HG03135 (cell line): Measurements from ENCODE around the gene SMAD5.

Experiments used
- ATAC-seq: cut with Tn5 transposase; IDR thresholded peaks from one replicate; pipeline ENCODE4 v1.9.1; 2021; ENCODE audit warnings: mild to moderate bottlenecking, moderate library complexity; ENCODE audit not compliant: unreplicated experiment

SMAD5 gene

DNA sequence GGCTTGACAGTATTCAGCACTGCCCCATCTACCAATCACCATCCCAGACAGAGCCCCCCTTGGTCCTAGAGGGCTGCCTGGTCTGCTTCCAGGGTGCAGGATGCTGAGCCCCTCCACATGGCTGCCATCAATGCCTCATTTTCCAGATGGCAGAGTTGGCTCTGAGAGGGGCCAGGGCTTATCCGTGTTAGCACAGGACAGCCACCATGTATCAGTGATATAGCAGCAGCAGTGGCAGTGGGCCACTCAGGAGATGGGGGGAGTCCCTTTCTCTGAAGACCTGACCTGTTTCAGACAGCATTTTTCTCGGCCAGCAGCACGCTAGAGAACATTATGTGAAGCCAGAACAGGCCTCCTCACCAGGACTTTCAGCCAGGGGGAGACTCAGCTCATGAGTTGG lies 61.9 kb downstream of the SMAD5 start:
- no peak for ATAC-seq

DNA sequence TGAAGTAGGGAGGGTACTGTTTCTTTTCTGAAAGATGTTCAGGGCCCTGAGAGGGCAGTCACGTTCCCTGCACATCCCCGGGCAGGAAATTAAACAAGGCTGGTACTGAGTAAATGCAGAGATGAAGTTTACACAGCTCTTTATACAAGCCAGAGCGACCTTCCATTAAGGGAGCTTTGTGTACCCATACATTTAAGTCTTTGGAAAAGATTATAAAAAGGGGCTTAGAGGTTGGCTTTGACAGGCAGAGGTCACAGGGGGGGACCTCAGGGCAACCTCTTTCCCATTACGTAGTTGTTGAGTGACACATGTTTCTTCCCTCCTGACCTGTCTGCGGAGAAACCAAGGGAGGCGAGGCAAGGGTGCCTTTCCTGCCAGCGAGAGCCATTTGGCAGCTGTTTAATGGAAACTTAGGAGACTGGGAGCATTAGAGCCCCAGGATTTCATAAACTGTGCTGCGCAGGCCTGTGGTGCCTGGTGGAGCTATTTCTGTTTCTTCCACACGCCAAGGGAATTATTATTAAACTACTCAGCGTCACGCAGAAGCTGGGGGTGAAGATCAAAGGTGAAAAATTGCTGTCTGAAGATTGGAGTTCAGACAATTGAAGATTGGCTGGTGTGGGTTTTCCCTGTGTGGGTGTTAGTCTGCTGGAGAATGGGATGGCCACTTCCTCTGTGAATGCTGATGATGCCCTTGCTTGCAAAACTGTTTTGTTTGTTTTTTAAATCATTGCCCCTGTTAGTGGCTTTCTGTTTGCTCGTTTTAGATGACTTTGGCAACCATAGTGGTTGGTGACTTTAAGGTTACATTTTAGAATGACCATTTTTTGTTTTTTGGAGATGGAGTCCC lies 63.6 kb downstream of the SMAD5 start:
- no peak for ATAC-seq

DNA sequence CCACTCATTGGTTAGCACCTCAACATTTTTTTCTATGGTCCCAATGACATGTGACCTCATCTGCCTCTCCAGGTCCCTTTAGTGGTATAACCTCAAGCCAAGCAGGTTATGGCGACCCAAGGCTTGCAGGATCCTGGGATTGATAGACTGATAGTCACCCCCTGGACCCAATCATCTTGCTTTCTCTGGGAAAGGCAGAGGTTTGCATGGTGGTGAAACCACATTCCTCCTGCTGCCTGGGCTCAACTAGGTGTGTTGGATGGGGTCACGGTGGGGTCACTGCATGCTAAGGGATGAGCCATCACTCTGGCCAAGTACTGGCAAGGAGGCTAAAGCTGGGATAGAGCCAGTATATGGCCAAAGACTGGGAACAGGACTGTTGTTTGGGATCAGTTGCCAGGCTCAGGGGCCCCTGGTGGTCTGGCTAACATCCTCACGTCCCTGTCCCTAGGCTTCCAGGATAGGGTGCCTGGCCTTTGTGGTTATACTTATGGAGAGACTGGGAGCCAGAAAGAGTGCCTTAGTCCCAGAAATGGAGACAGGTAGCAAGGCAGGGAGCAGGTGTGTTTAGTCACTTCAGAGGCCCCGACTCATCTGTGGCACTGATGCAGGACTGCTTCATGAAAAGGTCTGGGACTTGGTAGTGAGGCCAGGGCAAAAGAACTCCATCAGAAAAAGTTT lies 65.0 kb downstream of the SMAD5 start:
- ATAC-seq, result no peak

DNA sequence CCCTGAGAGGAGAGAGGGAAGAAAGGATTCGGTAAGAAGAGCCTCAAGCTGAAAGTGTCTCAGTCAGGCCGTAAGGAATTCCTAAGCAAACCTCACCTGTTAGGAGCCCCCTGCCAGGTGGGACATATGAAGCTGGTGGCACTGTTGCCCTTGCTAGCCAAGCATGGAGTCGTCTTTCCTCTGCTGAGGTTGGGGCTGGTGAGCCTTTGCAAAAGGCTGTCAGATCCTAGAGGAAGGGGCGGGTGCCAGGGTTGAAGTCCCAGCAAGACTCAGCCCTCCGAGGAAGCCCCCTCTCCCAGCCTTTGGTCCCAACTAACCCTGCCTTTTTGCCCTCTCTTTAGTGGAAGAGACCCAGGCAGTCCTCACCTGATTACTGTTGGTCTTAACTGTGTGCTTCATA lies 65.8 kb downstream of the SMAD5 start:
- ATAC-seq, result no peak

DNA sequence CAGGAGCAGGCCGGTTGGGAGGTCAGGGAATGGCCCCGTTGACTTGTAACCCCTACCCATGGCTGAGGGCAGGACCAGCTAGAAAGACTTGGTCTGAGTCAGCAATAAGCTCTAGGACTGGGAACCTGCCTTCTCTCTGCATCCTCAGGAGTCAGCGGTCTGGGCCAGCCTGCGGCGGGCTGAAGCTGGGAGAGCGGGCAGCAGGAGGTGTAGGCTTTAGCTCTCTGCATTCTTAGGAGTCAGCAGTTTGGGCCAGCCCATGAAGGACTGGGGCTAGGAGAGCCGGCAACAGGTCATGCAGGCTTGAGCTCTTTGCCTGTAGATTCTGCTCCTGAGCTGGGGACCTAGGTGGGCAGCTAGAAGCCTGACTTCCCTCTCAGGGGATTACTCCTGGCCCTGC lies 66.8 kb downstream of the SMAD5 start:
- ATAC-seq, result no peak

DNA sequence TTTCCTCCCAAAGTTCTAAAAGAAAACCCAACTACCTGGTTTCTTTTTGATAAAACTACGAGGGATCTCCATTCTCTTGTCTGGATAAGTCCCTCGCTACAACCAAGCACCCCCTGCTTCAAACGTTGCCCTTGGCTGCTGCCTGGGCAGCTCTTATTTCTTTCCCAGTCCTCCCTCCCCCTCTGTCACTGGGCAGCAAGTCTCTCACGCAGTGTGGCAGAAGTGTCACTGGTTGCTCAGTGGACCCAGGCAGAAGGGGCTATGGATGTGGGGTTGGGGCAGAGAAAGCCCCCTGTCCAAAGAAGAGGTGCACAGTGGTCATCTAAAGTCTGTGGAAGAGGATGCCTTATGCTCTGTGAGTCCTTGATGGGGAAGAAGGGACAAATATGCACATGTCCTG lies 67.5 kb downstream of the SMAD5 start:
- ATAC-seq, result no peak

DNA sequence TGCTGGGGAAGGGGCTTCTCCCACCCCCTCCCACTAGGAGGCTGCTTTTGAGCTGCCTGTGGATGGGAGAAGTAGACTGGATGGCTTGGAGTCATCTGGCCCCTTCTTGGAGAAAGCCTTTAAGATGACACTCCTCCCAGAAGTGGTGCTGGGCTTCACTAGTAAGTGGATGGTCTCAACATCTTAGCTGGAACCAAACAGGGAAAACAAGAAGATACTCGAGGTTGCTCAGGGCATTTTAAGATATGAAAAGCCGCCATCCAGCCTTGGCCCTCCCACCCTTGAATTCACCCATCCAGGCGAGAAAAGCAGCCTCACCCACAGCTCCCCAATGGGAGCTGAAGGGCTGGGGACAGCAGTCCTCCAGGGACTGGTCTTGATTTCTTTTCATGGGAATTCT lies 68.1 kb downstream of the SMAD5 start:
- ATAC-seq, result no peak

DNA sequence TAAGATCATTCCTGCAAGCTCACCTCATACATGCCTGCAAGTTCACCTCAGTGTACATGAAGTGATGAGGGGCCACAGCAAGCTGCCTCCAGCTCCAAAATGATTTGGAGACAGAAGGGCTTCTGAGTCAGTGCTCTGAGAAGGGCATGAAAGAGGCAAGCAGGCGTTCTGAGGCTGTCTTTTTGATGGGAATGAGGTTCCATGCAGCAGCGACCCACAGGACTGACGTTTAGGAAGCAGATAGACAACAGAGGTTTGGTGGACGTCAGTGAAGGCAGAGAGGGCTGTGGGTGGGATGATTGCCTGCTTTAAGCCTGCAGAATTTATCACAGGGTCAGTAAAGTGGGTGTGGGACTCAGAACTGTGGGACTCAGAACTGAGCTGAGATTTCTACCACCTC lies 69.2 kb downstream of the SMAD5 start:
- ATAC-seq, result no peak

DNA sequence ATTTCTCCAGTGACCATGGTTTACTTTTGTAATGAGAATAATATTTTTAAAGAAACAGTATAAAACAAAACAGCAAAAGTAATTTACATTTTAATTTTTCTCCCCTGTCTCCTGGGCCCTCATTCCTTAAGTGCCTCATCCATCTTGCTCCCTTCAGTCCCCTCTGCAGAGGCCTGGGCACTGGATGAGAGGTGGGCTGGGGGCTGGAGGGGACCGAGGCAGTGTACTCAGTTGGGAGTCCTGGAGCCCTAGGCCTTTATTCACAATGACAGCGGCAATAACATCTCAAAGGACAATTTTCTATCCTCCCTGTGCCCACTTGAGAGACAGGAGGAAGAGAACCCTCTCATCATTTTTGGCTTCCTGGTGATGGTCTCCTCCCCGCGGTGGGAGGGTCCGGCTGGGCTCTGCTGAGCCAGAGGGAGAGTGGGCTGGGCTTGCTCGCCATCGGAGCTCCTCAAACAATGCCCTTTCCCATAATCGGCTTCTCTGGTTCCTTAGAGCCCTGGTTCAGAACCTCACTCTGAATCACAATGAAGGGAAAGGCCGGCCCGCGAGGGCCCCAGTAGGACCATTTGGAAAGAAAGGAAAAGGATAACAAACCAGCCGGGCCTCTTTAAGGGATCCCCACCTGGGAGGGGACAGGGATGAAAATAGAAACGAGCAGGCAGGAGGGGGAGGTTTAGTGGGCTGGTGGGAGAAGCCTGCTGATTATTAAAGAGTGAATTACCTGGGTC lies 70.0 kb downstream of the SMAD5 start:
- ATAC-seq, result no peak

DNA sequence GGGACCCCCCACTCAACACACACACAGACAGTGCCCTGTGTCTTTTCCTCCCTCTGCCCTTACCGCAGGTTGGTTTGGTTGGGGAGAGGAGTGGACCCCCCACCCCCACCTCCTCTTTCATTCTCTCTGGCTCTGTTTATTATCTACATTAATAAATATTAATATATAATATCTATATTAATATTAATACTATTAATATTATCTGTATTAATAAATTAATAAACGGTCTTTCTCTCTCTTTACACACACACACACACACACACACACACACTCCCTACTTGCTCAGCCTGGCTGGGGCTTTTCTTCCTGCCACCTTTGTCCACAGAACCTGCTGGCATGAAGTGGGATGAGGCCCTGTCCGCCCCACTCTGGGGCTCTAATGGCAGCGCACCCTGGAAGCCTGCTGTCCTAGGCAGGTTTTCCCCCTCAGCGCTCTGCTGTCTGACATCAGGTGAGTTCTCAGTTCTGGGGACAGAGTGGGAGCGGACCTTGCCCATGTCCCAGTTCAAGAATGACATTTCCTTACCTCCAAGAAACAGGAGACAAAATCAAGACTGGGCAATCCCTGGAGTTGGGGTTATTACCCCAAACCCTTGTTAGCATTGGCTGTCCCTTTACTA lies 70.8 kb downstream of the SMAD5 start:
- ATAC-seq, result no peak

DNA sequence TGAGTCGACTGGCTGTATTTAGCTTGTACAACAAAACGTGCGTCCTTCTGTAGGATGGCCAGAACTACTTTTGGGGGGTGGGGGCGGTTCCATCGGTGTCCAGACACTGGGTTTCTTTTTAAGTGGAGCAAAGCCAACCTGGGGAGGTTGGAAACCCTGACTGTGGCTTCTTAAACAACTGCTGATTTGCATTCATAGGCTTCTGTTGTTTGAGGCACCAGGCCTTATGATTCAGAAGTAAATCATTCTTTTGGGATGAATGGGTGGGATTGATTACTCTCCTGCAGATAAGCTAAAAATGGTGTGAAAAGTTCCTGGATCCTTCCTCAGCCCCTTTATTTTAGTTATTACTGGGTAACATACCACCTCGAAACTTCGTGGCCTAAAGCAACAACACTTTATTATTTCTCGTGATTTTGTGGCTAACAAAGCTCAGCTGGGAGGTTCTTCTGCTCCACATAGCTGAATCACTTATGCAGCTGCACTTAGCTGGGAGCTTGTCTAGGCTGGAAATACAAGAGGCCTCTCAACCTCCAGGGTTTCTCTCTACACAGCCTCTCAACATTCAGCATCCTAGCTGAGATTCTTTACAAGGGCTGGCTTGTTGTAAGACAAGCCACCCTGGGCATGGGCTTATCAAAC lies 72.5 kb downstream of the SMAD5 start:
- ATAC-seq, result no peak

DNA sequence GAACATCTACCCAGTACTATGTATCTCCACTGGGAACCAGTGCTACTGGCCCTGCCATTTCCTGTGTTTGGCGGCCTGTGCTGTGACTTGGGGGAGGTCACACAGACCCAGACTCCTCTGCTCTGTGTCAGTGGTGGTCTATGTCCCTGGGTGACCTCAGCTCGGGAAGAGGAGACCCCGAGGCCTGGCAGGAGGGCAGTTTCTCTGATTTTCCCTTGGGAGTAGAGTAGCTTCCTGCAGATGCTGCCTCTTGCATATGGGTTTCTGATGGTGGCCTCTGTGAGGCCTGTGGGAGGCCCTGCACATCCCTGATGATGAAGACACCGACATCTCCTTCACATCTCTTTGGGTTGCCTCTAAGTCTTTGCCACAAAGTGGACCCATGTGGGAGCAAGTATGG lies 73.3 kb downstream of the SMAD5 start:
- ATAC-seq, result no peak

DNA sequence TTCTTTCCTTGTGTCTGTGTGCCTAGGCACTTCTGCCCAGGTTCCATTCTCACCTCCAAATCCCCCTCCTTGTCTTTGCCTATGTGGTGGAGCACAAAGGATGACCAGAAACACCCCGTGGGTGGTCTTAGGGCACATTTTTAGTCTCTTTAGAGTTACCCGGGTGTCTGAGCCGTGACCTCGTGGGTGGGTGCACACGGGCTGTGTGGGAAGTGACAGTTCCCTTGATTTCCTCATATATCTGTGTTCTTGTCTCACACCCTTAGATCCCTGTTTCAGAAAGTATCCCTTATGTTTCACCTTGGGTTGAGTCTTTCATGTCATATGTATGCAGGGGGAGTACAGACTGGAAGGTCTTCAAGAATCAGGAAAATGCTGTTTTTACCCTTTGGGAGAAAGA lies 73.7 kb downstream of the SMAD5 start:
- no peak for ATAC-seq

DNA sequence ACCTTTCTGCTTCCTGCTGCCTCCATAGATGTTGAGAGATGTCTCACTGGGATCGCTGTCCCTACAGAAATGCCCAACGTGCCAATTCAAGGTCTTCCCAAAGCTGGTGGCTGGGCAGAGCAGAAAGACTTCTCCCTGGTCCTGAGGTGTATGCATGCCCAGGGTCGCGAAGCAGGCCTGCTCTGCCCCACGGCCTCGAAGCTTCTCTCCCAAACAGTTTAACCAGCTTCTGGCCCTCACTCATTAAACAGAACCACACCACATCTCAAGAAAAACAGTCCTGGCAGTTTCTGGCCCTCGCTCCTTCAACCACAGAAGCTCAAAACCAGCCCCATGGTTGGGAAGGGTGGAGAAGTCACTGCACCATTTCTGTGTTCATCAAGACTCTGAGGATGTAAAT lies 75.0 kb downstream of the SMAD5 start:
- ATAC-seq, result no peak

DNA sequence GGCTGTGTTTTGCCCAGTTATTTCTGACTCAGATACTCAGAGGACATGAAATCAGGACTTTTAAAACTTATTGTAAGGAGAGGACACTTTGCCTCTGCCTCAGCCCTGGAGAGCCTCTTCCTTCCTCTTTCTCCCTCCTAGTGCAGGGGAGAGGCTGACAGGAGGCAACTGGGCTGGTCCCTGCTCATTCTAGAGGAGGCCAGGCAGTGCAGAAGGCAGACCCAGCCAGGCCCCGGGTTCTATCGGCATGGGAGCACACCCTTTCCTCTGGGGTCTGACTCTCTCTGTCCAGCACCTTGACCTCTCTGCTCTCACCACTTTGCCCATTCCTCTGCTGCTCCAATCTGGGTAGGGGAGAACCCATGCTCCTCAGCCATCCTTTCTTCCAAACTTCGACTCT lies 76.3 kb downstream of the SMAD5 start:
- no peak for ATAC-seq

DNA sequence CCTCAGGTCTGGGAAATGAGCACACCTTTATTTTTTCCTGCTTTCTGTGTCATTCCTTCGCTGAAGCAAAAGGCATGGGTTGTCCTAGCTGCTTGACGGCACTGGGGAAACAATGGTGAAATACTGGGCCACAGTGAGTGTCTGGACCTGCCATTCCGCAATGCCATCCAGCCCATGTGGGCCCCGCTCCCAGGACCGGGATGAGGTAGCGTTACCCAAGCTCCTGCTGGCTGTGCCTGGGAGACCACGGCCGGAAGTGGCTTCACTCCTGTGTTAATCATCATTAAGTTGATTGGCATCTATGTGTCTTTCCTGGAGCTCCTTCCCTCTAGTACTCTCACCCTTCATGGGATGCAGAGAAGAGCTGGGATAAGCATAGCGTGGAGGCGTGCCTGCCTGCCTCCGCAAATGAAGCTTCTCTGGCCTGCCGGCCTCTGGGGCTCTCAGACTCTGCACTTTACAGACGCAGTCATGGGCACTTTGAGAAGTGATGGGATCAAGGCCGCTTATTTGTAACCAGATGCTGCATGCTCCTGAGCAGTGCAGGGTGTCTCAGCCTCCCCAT lies 76.8 kb downstream of the SMAD5 start:
- no peak for ATAC-seq

DNA sequence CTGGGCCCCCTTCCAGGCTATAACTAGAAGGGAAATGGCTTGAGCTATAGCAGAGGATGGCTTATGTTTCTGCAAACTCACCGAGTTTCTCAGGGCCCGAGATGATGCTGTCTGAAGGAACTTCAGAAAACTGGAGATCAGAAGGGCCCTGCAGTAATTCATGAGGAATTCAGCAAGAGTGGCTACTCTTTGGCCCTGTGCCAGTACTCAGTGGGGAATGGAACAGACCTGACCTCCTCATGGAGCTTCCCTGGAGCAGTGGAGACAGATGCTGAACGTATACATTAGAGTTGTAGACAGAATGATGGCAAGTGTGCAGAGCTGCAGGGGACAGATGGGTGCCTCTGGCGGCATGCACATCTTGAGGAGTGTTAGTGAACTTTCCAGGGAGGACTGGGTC lies 77.6 kb downstream of the SMAD5 start:
- no peak for ATAC-seq

DNA sequence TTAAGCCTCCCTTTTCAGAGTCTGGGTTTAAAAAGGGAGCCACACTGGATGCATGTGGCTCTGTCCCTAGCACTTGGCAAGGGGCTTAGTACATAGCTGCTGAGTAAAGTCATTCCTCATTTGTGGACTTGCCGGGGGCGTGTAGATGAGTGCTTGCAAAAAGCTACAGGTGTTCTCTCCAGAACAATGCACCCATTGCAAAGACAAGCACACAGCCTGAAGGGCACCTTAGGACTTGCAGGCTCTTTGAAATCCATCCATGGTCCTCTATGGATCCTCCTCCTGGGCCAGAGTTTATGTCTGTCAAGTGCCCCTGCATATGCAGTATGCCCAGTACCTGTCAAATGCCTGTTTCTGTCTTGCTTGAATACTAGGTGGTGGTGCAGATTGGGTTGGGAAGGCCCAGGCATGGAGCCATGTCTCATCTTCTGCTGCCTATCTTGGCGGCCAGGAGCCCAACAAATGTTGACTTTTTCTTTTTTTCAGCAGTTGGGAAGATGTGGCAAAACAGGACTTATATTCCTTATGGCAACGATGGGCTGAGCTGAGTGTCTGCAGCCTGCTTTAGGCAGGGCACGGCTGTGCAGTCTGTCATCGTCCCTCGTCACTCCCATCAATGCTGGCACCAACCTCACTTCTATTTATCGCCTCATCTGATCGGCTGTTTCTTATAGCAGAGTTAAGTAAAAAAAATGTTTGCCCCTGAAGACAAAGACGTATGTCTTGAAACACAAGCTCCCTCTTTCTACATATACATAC lies 78.8 kb downstream of the SMAD5 start:
- ATAC-seq, result no peak

DNA sequence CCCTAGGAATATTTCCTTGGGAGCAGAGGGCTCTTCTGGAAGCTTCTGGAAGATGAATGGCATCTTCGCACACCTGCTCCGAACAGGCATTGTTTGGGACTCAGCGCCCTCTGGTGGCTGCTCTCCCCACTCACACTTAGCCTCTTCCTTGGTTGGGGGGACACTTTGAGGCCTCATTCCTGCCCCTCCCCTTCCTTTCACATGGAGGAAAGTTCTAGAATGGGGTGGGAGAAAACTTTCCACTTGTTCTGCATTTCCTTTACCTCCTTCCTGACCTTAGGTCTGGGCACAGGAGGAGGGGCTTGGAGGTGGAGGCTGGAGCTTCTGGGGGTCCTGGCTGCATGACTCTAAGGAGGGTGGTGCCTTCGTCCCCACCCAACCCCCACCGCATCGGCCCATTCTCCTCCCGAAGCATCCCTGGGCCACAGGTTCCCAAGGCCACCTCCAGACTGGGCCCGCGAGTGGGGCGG lies 79.6 kb downstream of the SMAD5 start:
- ATAC-seq, result peak; percentile 75
